BE2C (cell line): ENCODE data around the gene PCNX1.

Experiments
- DNase-seq: peaks from one replicate; pipeline ENCODE4 v3.0.0-alpha.2; 2020
- H3K27me3 ChIP-seq: fragments of 250-450 bp; sonication (Bioruptor Pico); 2 replicates; pipeline ENCODE4 v1.5.1; 2020; ENCODE audit warnings: mild to moderate bottlenecking
- H3K36me3 ChIP-seq: fragments of 250-450 bp; sonication (Bioruptor Pico); 2 replicates; pipeline ENCODE4 v1.5.1; 2020; ENCODE audit warnings: mild to moderate bottlenecking
- H3K4me1 ChIP-seq: fragments of 250-450 bp; sonication (Bioruptor Pico); 2 replicates; pipeline ENCODE4 v1.5.1; 2020
- H3K4me3 ChIP-seq: 2 replicates; pipeline ENCODE4 v1.5.1; 2011; ENCODE audit warnings: low read depth, low read length
- H3K9me3 ChIP-seq: fragments of 250-450 bp; sonication (Bioruptor Pico); 2 replicates; pipeline ENCODE4 v1.5.1; 2020
- CTCF ChIP-seq: IDR thresholded peaks from 2 replicates; pipeline ENCODE4 v1.5.1; 2012; ENCODE audit warnings: mild to moderate bottlenecking, low read depth, low read length

The PCNX1 gene

GRCh38 chr14:70943838-70944237, 36.6 kb downstream of the PCNX1 start:
- H3K4me1 ChIP-seq, result no peaks in the 10 kb centered on the region
- no peak for TF ChIP-seq CTCF
- no peak for DNase-seq
- no peaks in the 10 kb centered on the region; the same call in 1 of the 2 replicates for H3K9me3 ChIP-seq
- H3K27me3 ChIP-seq, result no peaks in the 10 kb centered on the region
- peaks cover 16% of the 10 kb centered on the region for H3K36me3 ChIP-seq
- no peak overlapping the region for H3K4me3 ChIP-seq

GRCh38 chr14:70947739-70948138, 40.5 kb downstream of the PCNX1 start:
- TF ChIP-seq CTCF, result no peak
- H3K27me3 ChIP-seq, result no peaks in the 10 kb centered on the region
- no peaks in the 10 kb centered on the region; the same call in 1 of the 2 replicates for H3K9me3 ChIP-seq
- DNase-seq, result no peak
- no peaks in the 10 kb centered on the region for H3K4me1 ChIP-seq
- H3K4me3 ChIP-seq, result no peak overlapping the region
- H3K36me3 ChIP-seq, result peaks cover 19% of the 10 kb centered on the region

GRCh38 chr14:70952485-70952884, 45.2 kb downstream of the PCNX1 start:
- no peaks in the 10 kb centered on the region for H3K4me1 ChIP-seq
- H3K27me3 ChIP-seq, result no peaks in the 10 kb centered on the region
- TF ChIP-seq CTCF, result no peak
- H3K4me3 ChIP-seq, result no peak overlapping the region
- peaks cover 9% of the 10 kb centered on the region for H3K36me3 ChIP-seq
- H3K9me3 ChIP-seq, result no peaks in the 10 kb centered on the region
- no peak for DNase-seq

GRCh38 chr14:70954068-70954467, 46.8 kb downstream of the PCNX1 start:
- no peak for TF ChIP-seq CTCF
- no peaks in the 10 kb centered on the region for H3K4me1 ChIP-seq
- peaks cover 3% of the 10 kb centered on the region for H3K36me3 ChIP-seq
- no peaks in the 10 kb centered on the region for H3K9me3 ChIP-seq
- H3K4me3 ChIP-seq, result no peak overlapping the region
- H3K27me3 ChIP-seq, result no peaks in the 10 kb centered on the region
- no peak for DNase-seq

GRCh38 chr14:70955543-70956480, 48.6 kb downstream of the PCNX1 start:
- H3K4me1 ChIP-seq, result no peaks in the 10 kb centered on the region
- no peaks in the 10 kb centered on the region for H3K27me3 ChIP-seq
- H3K4me3 ChIP-seq, result no peak overlapping the region
- no peaks in the 10 kb centered on the region for H3K9me3 ChIP-seq
- DNase-seq, result peak; percentile 38
- TF ChIP-seq CTCF, result peak; percentile 79
- peaks cover 3% of the 10 kb centered on the region for H3K36me3 ChIP-seq

- DNase-seq, result no peak
- Histone ChIP-seq H3K27me3 (no peaks in the 10 kb centered on the region), H3K36me3 (peaks cover under 1% of the 10 kb centered on the region; the same call in 1 of the 2 replicates), H3K9me3 (no peaks in the 10 kb centered on the region), H3K4me3 (no peak overlapping the region), H3K4me1 (no peaks in the 10 kb centered on the region)
- TF ChIP-seq CTCF, result no peak
Observed at GRCh38 chr14:70956511-70956910, 49.3 kb downstream of the PCNX1 start.
